GM23338 (cell line): ENCODE results near the gene MME.

Experiments used
- CREB1 ChIP-seq: fragments of 250-450 bp; sonication (Bioruptor Pico); IDR thresholded peaks from 2 replicates; pipeline ENCODE4 v1.5.0; 2020; ENCODE audit warnings: low read depth, mild to moderate bottlenecking, moderate library complexity
- CTCF ChIP-seq, 2 experiments: fragments of 200-600 bp in 1 of 2; sonication (generic) in 1 of 2; conservative IDR thresholded peaks; 2 replicates each; pipeline versions ENCODE4 v1.5.1 to v1.6.1; 2016 to 2017; ENCODE audit warnings: antibody characterized with exemption in 2 of 2, low read depth in 2 of 2, mild to moderate bottlenecking in 2 of 2, moderate library complexity in 1 of 2
- ETS1 ChIP-seq: IDR thresholded peaks from 2 replicates; pipeline ENCODE4 v1.6.1; 2016; ENCODE audit warnings: antibody characterized with exemption
- EZH2 ChIP-seq: fragments of 200-600 bp; sonication (generic); IDR thresholded peaks from one replicate; pipeline ENCODE4 v1.8.0; 2017; ENCODE audit warnings: antibody characterized with exemption, mild to moderate bottlenecking, low read depth; ENCODE audit not compliant: unreplicated experiment
- EZH2phosphoT487 ChIP-seq: fragments of 200-600 bp; sonication (generic); IDR thresholded peaks from one replicate; pipeline ENCODE4 v1.8.1; 2018; ENCODE audit warnings: antibody characterized with exemption; ENCODE audit not compliant: unreplicated experiment
- JUNB ChIP-seq: IDR thresholded peaks from one replicate; pipeline ENCODE4 v1.6.1; 2016; ENCODE audit warnings: antibody characterized with exemption; ENCODE audit not compliant: unreplicated experiment
- NANOG ChIP-seq: IDR thresholded peaks from 2 replicates; pipeline ENCODE4 v1.6.1; 2016; ENCODE audit warnings: antibody characterized with exemption, borderline replicate concordance
- POLR2AphosphoS5 ChIP-seq: IDR thresholded peaks from 2 replicates; pipeline ENCODE4 v1.6.1; 2016; ENCODE audit warnings: antibody characterized with exemption, low read depth
- REST ChIP-seq: IDR thresholded peaks from one replicate; pipeline ENCODE4 v1.6.1; 2018; ENCODE audit warnings: antibody characterized with exemption; ENCODE audit not compliant: unreplicated experiment
- STAT1 ChIP-seq: IDR thresholded peaks from one replicate; pipeline ENCODE4 v1.6.1; 2016; ENCODE audit warnings: antibody characterized with exemption; ENCODE audit not compliant: unreplicated experiment
- ZNF114 ChIP-seq: fragments of 250-450 bp; sonication (Bioruptor Pico); IDR thresholded peaks from 2 replicates; pipeline ENCODE4 v1.5.0; 2020; ENCODE audit warnings: mild to moderate bottlenecking, moderate library complexity
- ZNF331 ChIP-seq: fragments of 250-450 bp; sonication (Bioruptor Pico); IDR thresholded peaks from 2 replicates; pipeline ENCODE4 v1.5.0; 2020; ENCODE audit warnings: low read depth, mild to moderate bottlenecking, moderate library complexity
- ZNF462 ChIP-seq: fragments of 250-450 bp; sonication (Bioruptor Pico); IDR thresholded peaks from 2 replicates; pipeline ENCODE4 v1.5.0; 2020; ENCODE audit warnings: mild to moderate bottlenecking, moderate library complexity

GRCh38 chr3:155112661-155113389 is 32.7 kb downstream of the MME start:
- no peak for TF ChIP-seq STAT1
- no peak for TF ChIP-seq EZH2
- TF ChIP-seq POLR2AphosphoS5, result no peak
- TF ChIP-seq CTCF (conservative IDR thresholded peaks at IDR 0.05; ENCODE audit: low read depth in 2 of 2), result no peak
- no peak for TF ChIP-seq CREB1 (CRISPR knock-in tag)
- TF ChIP-seq REST, result no peak
- no peak for TF ChIP-seq ZNF331 (CRISPR knock-in tag)
- TF ChIP-seq EZH2phosphoT487, result no peak
- no peak for TF ChIP-seq NANOG
- no peak for TF ChIP-seq JUNB
- no peak for TF ChIP-seq ETS1
- TF ChIP-seq ZNF114 (CRISPR knock-in tag), result no peak
- TF ChIP-seq ZNF462, result no peak
